PFSK-1 (cell line): ENCODE results near the gene GJB4.

Source experiments
- FOXP2 ChIP-seq: optimal IDR thresholded peaks from 2 replicates; pipeline ENCODE3; 2011; ENCODE audit warnings: borderline replicate concordance, control low read depth, inconsistent platforms; ENCODE audit not compliant: insufficient read depth; ENCODE audit errors: extremely low read length, extremely low read depth
- POLR2AphosphoS5 ChIP-seq: IDR thresholded peaks from 2 replicates; pipeline ENCODE4 v1.6.1; 2012; ENCODE audit warnings: low read depth, mild to moderate bottlenecking, control low read depth, low read length, moderate library complexity
- SIN3A ChIP-seq: IDR thresholded peaks from 2 replicates; pipeline ENCODE4 v1.6.1; 2012; ENCODE audit warnings: mild to moderate bottlenecking, low read length, moderate library complexity, borderline replicate concordance; ENCODE audit not compliant: insufficient read depth
- TAF1 ChIP-seq: IDR thresholded peaks from 2 replicates; pipeline ENCODE4 v1.6.1; 2012; ENCODE audit warnings: low read length, control low read depth, borderline replicate concordance; ENCODE audit not compliant: insufficient read depth
- TF ChIP-seq, protein P1 (sequence below), 2 experiments: IDR thresholded peaks; 2 replicates each; pipeline versions ENCODE4 v1.6.1 to v1.8.0; 2011 to 2012; ENCODE audit warnings: low read depth in 2 of 2, low read length in 2 of 2, control low read depth in 1 of 2, inconsistent platforms in 1 of 2, mild to moderate bottlenecking in 1 of 2, moderate library complexity in 1 of 2; ENCODE audit not compliant: insufficient read depth in 1 of 2

GJB4 gene

DNA sequence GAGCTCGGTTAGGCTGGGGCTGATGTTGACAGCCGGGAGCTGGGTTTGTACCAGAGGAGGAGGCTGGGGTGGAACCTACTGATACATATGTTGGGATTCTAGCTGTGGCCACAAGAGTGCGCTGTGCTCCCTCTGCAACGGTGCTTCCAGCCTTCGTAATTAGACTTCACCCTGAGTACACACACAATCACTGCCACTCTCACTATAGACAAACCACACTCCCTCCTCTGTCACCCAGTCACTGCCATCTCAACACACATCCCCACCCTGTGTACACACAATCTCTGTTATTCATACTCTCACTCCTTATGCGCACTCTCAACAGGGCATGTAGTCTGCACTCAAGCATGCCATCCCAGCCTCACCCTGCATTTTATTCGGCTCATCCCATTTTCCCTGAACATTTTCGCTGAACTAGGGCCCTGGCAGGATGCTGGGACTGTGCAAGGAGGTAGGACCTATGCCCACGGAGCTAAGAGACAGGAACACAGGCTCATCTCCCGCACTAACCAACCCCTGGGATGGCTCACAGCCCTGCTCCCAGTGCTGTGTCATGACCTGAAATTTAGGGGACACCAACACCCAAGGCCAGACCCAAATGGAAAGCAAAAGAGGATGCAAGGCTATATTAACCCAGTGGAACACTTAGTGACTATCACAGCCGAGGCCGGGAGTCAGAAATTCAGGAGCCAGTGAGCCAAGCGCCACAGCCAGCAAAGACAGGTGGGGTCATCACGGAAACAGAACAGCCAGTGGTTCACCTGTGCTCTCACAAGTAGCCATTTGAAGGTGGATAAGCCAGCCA, 27.2 kb downstream of the GJB4 start:
- TF ChIP-seq SIN3A (no peak), FOXP2 (no peak), TAF1 (no peak), POLR2AphosphoS5 (no peak)
- TF ChIP-seq, protein P1, sequence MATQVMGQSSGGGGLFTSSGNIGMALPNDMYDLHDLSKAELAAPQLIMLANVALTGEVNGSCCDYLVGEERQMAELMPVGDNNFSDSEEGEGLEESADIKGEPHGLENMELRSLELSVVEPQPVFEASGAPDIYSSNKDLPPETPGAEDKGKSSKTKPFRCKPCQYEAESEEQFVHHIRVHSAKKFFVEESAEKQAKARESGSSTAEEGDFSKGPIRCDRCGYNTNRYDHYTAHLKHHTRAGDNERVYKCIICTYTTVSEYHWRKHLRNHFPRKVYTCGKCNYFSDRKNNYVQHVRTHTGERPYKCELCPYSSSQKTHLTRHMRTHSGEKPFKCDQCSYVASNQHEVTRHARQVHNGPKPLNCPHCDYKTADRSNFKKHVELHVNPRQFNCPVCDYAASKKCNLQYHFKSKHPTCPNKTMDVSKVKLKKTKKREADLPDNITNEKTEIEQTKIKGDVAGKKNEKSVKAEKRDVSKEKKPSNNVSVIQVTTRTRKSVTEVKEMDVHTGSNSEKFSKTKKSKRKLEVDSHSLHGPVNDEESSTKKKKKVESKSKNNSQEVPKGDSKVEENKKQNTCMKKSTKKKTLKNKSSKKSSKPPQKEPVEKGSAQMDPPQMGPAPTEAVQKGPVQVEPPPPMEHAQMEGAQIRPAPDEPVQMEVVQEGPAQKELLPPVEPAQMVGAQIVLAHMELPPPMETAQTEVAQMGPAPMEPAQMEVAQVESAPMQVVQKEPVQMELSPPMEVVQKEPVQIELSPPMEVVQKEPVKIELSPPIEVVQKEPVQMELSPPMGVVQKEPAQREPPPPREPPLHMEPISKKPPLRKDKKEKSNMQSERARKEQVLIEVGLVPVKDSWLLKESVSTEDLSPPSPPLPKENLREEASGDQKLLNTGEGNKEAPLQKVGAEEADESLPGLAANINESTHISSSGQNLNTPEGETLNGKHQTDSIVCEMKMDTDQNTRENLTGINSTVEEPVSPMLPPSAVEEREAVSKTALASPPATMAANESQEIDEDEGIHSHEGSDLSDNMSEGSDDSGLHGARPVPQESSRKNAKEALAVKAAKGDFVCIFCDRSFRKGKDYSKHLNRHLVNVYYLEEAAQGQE (IDR thresholded peaks at IDR 0.05; ENCODE audit: insufficient read depth in 1 of 2, low read depth in 2 of 2, low read length in 2 of 2): no peak

DNA sequence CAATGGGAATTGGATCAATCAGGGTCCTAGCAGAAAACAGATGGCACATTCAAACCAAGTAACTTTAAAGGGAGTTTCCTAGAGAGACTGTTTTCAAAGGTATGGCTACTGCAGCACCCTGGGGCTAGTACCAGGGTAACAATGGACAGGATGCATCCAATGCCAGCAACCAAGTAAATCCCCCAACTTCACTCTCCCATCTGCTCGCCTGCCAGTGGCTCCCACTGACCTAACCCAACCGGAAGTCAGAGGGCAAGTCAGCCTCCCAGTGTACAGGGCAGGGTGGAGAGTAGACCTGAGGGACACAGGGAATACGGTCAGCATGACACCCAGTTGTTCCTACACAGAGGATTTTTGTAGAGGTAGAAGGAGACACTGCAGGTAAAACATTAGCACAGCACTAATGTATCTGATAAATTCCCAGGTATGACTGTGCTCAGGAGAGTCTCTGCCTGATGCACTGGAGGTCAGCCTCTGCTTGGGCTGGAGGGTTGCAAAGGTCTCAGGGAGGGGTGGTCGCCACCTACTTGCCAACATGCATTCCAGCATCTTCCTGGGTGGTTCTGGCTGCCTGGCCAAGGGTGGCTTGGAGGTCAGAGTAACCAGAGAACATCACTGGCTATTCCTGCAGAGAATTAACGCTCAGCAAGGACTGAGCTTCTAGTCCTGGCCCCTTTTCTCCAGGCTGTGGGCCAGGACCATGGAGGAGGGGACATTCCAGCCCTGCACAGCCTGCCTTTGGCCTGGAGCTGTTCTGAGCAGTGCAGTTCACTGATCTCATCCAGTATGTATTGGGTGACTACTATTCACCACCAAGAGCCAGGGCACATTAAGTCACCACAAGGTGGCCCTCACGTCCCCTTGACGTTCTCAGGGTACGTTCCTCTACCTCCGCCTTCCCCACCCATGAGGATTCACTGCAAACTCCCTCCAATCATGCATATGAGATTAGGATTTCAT, 28.2 kb downstream of the GJB4 start:
- TF ChIP-seq, protein P1 (IDR thresholded peaks at IDR 0.05; ENCODE audit: insufficient read depth in 1 of 2, low read depth in 2 of 2, low read length in 2 of 2): no peak
- no peak for TF ChIP-seq FOXP2
- TF ChIP-seq POLR2AphosphoS5: no peak
- no peak for TF ChIP-seq TAF1

DNA sequence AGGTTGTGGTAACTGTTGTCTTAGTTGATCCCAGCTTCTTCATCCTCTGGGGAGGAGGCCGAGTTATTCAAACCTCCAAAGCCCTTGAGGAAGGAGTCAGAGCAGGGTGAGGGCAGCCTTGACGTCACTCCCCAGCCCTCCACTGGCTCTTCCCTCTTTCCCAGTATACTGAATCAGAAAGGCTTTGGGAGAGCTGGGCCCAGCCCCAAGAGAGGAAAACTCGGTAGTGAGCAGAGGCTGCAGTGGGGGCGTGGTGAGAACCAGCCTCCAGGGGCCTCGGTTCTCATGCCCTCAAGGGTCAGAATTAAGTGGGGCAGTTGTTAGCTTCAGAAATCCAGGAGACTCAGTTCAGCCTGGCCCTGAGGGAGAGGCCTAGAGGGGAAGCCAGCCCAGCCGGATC, 31.4 kb downstream of the GJB4 start:
- TF ChIP-seq, protein P1 (IDR thresholded peaks at IDR 0.05; ENCODE audit: insufficient read depth in 1 of 2, low read depth in 2 of 2, low read length in 2 of 2): no peak
- TF ChIP-seq FOXP2: no peak
- no peak for TF ChIP-seq TAF1
- no peak for TF ChIP-seq SIN3A
- TF ChIP-seq POLR2AphosphoS5: no peak

DNA sequence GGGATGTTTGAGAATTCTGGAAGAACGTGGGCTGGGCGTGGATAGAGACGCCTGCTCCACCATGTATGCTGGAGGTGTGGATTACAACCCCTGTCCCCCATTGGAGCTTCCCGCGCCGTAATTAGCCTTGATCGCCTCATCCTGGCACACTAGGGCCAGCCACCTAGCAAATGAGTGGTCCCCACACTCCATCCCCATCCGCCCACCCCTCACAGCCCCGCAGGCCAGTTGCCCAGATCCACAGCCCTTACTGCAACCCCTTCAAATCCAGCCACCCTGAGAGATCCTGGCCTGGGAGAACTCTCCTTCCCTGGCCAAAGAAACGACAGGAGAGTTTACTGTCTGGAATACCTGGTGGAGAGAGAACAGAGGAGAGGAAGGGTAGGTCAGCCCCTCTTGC, 32.9 kb downstream of the GJB4 start:
- TF ChIP-seq SIN3A (no peak), FOXP2 (no peak), TAF1 (no peak), POLR2AphosphoS5 (no peak)
- TF ChIP-seq, protein P1 (IDR thresholded peaks at IDR 0.05; ENCODE audit: insufficient read depth in 1 of 2, low read depth in 2 of 2, low read length in 2 of 2): no peak
